Activated CD4-positive, alpha-beta memory T cell treated with anti-CD3 and anti-CD28 coated beads, Interleukin-2, amount 10 ng/mL, durations not matched to agents 7 days and 5 days (primary cell): ENCODE measurements around the gene ITCH. TPM values are rescaled to one million over a fixed set of nuclear protein-coding genes. Genes with fewer than 3 reads are reported as not detected.

ENCODE experiments used
- CTCF ChIA-PET: fragments of 350-600 bp; sonication (Branson Sonifier 250); formaldehyde crosslinking; loops from one replicate; lab custom pipeline; 2021; ENCODE audit warnings: antibody characterized with exemption, inconsistent platforms; lab: Charles Lee
- POLR2A ChIA-PET: fragments of 350-600 bp; sonication (Branson Sonifier 250); formaldehyde crosslinking; loops from one replicate; lab custom pipeline; 2021; ENCODE audit warnings: antibody characterized with exemption; lab: Charles Lee
- DNase-seq: peaks from one replicate; pipeline ENCODE4 v3.0.0-alpha.2; 2020
- H3K27ac Mint-ChIP-seq: one replicate; pipeline ENCODE4 v1.8.0; 2021; ENCODE audit warnings: mild to moderate bottlenecking, mixed read lengths
- H3K27me3 Mint-ChIP-seq: one replicate; pipeline ENCODE4 v1.8.0; 2021; ENCODE audit warnings: mixed read lengths
- H3K36me3 Mint-ChIP-seq: one replicate; pipeline ENCODE4 v1.8.0; 2021; ENCODE audit warnings: low read depth, mixed read lengths
- H3K4me1 Mint-ChIP-seq: one replicate; pipeline ENCODE4 v1.8.0; 2021; ENCODE audit warnings: mixed read lengths
- H3K4me3 Mint-ChIP-seq: one replicate; pipeline ENCODE4 v1.8.0; 2021; ENCODE audit warnings: mild to moderate bottlenecking, mixed read lengths
- H3K9me3 Mint-ChIP-seq: one replicate; pipeline ENCODE4 v1.8.0; 2021; ENCODE audit warnings: mixed read lengths
- total RNA-seq, 2 experiments: library from RNA; stranded (reverse); gene quantifications; one replicate each; pipeline ENCODE4 v1.2.3, GENCODE V29; 2021

ITCH gene
- total RNA-seq, 2 experiments from 2014 or later: 55.5 to 56.7 TPM

DNA sequence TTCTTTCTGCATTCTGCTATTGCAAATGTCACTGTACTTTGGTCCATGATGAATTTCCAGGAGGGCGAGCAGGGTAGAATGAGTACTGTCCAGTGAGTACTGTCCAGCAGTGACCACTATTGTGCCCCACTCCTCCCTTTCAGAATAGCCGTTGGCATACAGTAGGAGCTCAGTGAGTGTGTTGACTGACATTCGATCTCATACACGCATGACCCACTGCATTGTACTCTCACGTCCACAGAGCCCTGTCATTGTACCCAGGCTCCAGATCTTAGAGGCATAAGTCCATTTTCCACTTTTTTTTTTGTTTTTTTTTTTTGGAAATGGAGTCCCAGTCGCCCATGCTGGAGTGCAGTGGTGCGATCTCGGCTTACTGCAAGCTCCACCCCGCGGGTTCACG lies 161.4 kb downstream of the ITCH start:
- Mint-ChIP-seq H3K9me3 (no peaks in the 10 kb centered on the region), H3K36me3 (peaks cover 51% of the 10 kb centered on the region), H3K27ac (no peak overlapping the region), H3K4me3 (no peak overlapping the region), H3K4me1 (peaks cover 17% of the 10 kb centered on the region), H3K27me3 (no peaks in the 10 kb centered on the region)
- POLR2A ChIA-PET: no interaction called here
- no peak for DNase-seq
- CTCF ChIA-PET: interaction anchor here (0.8 to 2.8 kb wide), 5 partner anchors 181 to 246 kb away, joined by 3 to 47 read pairs (median 3); no protein-coding TSS in a partner anchor

DNA sequence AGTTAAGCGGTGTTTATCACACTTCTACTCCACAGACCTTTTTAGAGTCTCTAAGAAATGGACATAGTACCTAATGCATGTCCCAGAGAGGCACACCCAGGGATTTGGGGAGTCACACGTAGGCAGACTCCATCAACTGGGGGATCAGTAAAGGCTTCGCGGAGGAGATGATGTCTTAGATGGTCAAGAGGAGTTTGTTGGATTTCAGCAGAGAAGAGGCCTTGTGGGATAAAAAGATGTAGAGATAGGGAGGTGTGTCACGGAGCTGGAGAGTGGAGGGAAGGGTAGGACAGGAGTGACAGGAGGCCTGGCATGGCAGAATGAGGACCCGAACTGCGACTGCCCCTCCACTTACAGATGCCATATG lies 162.3 kb downstream of the ITCH start:
- no peak overlapping the region for H3K4me3 Mint-ChIP-seq
- H3K27ac Mint-ChIP-seq: no peak overlapping the region
- peak; percentile 8 for DNase-seq
- ChIA-PET POLR2A (interaction anchor here (1.4 kb wide), 1 partner anchor 9 kb away, joined by 5 read pairs; the partner anchor contains the start of gene DYNLRB1), CTCF (interaction anchor here (0.8 to 1.2 kb wide), 3 partner anchors 181 to 213 kb away, joined by 3 read pairs; no protein-coding TSS in a partner anchor)
- peaks cover 13% of the 10 kb centered on the region for H3K4me1 Mint-ChIP-seq
- H3K36me3 Mint-ChIP-seq: peaks cover 47% of the 10 kb centered on the region
- no peaks in the 10 kb centered on the region for H3K27me3 Mint-ChIP-seq
- H3K9me3 Mint-ChIP-seq: no peaks in the 10 kb centered on the region

DNA sequence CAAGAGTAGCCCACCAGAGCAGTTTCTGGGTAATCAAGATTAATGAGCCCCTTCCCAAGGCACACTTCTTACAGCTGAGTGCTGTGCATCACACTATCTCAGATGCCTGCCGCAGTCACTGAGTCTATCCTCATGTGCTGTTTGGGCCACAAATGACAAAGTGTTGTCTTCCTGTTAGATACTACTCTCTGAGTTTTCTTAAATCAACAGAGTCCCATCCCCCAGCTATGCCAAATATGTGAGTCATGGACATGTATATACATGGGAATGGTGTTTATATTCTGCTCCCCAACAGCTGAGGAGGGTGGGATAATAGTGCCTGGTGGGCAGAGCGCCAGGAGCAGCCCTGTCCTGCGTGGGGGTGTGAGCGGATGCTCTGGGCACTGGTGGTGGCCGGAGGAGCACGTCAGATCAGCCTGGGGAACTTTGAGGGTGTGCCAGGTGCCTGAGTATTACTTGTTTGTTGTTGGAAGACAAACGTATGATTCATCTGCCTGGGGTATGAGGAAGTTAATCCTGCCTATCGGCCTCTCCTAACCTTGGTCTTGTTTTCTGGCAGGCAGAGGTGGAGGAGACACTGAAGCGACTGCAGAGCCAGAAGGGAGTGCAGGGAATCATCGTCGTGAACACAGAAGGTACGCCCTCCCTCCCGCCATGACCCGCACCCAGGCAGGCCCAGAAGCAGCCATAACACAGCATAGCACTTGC lies 162.8 kb downstream of the ITCH start:
- ChIA-PET CTCF (interaction anchor here (0.9 to 1.2 kb wide), 2 partner anchors 213 kb away, joined by 3 read pairs; no protein-coding TSS in a partner anchor), POLR2A (interaction anchor here (1.4 kb wide), 1 partner anchor 9 kb away, joined by 5 read pairs; the partner anchor contains the start of gene DYNLRB1)
- no peaks in the 10 kb centered on the region for H3K27me3 Mint-ChIP-seq
- H3K36me3 Mint-ChIP-seq: peaks cover 51% of the 10 kb centered on the region
- no peak overlapping the region for H3K4me3 Mint-ChIP-seq
- no peak for DNase-seq
- no peak overlapping the region for H3K27ac Mint-ChIP-seq
- H3K9me3 Mint-ChIP-seq: no peaks in the 10 kb centered on the region
- peaks cover 15% of the 10 kb centered on the region for H3K4me1 Mint-ChIP-seq

DNA sequence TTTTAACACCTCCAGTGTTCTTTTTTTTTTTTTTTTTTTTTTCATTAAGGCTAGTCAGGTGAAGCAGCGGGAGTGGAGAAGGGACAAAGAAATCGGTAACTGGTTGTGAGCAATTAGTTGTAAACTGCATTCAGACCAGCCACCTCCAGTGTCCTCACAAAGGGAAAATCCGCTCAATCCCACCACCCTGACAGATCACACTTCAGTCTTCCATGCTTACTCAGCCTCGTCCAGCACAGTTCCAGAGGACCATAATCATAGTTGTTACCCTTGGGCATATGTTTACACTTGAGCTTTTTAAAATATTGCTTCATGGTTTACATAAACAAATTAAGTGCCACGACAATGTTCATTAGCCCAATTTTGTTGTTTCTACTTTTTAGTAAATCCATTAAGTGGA lies 163.4 kb downstream of the ITCH start:
- CTCF ChIA-PET: interaction anchor here (0.9 kb wide), 1 partner anchor 214 kb away, joined by 3 read pairs; no protein-coding TSS in a partner anchor
- H3K4me1 Mint-ChIP-seq: peaks cover 9% of the 10 kb centered on the region
- H3K4me3 Mint-ChIP-seq: no peak overlapping the region

DNA sequence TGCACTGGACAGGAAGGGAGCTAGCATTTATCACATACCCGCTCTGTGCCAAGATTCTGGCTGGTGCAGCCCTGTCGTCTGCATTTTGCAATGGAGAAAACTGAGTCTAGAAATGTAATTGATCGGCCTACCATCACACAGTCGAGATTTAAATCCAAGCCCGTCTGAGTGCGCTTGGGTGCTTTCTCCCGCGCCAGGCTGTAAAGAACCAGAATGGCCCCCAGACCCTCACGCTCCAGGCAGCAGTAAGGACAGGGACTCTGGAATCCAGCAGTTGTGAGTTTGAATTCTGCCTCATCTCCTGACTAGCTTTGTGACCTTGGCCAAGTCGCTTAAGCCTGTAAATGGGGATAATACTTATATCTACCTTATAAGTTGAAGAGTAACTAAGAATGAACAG lies 163.9 kb downstream of the ITCH start:
- H3K27ac Mint-ChIP-seq: no peak overlapping the region
- no peaks in the 10 kb centered on the region for H3K9me3 Mint-ChIP-seq
- POLR2A ChIA-PET: no interaction called here

More for the DNA sequence above, 163.4 kb downstream of the ITCH start:
- POLR2A ChIA-PET: no interaction called here
- Mint-ChIP-seq H3K36me3 (peaks cover 54% of the 10 kb centered on the region), H3K27me3 (no peaks in the 10 kb centered on the region), H3K27ac (no peak overlapping the region), H3K9me3 (no peaks in the 10 kb centered on the region)
- DNase-seq: no peak

DNA sequence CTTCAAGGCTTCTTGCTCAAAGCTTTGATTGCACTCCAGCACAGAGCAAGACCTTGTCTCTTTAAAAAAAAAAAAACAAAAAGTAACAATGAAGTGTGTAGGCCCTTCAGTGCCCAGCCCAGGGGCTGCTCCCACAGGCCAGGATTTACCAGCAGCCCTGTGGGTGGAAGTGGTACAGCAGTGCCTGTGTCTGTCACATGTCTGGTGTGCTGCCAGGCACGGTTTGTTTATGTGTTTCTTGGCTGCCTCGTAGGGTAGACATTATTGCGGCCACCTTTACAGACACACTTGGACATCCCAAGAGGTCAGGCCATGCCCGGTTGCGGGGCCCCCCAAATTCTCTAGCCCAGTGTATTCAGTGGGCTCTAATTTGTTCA lies 165.8 kb downstream of the ITCH start:
- peaks cover 45% of the 10 kb centered on the region for H3K36me3 Mint-ChIP-seq
- no peaks in the 10 kb centered on the region for H3K27me3 Mint-ChIP-seq
- H3K9me3 Mint-ChIP-seq: no peaks in the 10 kb centered on the region
- ChIA-PET POLR2A (interaction anchor here (0.7 kb wide), 1 partner anchor 238 kb away, joined by 3 read pairs; no protein-coding TSS in a partner anchor), CTCF (interaction anchor here (4.3 kb wide), 1 partner anchor 216 kb away, joined by 17 read pairs; no protein-coding TSS in a partner anchor)
- H3K4me1 Mint-ChIP-seq: peaks cover 2% of the 10 kb centered on the region
- no peak for DNase-seq
- no peak overlapping the region for H3K27ac Mint-ChIP-seq
- no peak overlapping the region for H3K4me3 Mint-ChIP-seq

More for the DNA sequence above, 163.9 kb downstream of the ITCH start:
- peaks cover 55% of the 10 kb centered on the region for H3K36me3 Mint-ChIP-seq
- H3K4me1 Mint-ChIP-seq: peaks cover 7% of the 10 kb centered on the region
- DNase-seq: no peak
- CTCF ChIA-PET: interaction anchor here (0.9 kb wide), 1 partner anchor 214 kb away, joined by 3 read pairs; no protein-coding TSS in a partner anchor
- H3K27me3 Mint-ChIP-seq: no peaks in the 10 kb centered on the region
- H3K4me3 Mint-ChIP-seq: no peak overlapping the region

DNA sequence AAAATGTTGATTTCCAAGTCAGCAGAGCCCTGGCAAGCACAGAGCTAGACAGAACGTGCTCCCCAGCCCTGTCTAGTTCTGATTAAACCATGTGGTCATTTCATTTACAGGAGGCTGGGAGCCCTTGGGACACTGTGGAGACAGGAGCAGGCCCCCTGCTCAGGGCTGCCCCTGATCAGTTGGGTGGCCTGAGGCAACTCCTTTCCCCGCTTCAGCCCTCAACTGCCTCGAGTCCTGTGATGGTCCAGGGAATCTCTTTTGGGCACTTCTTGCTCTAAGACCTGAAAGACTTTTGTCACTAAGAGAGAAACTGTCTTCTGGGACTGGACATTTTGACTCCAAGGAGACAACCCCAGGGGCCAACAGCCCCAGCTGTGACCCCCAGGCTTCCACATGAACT lies 166.7 kb downstream of the ITCH start:
- no peaks in the 10 kb centered on the region for H3K27me3 Mint-ChIP-seq
- POLR2A ChIA-PET: interaction anchor here (0.7 to 2.4 kb wide), 3 partner anchors 13 to 237 kb away, joined by 3 to 12 read pairs (median 3); partner anchors contain the start of genes DYNLRB1 and MAP1LC3A
- CTCF ChIA-PET: interaction anchor here (0.6 to 4.3 kb wide), 3 partner anchors 178 to 241 kb away, joined by 3 to 17 read pairs (median 4); no protein-coding TSS in a partner anchor
- H3K36me3 Mint-ChIP-seq: peaks cover 53% of the 10 kb centered on the region
- no peaks in the 10 kb centered on the region for H3K9me3 Mint-ChIP-seq
- no peak overlapping the region for H3K27ac Mint-ChIP-seq
- no peak for DNase-seq
- no peak overlapping the region for H3K4me3 Mint-ChIP-seq
- peaks cover 2% of the 10 kb centered on the region for H3K4me1 Mint-ChIP-seq

DNA sequence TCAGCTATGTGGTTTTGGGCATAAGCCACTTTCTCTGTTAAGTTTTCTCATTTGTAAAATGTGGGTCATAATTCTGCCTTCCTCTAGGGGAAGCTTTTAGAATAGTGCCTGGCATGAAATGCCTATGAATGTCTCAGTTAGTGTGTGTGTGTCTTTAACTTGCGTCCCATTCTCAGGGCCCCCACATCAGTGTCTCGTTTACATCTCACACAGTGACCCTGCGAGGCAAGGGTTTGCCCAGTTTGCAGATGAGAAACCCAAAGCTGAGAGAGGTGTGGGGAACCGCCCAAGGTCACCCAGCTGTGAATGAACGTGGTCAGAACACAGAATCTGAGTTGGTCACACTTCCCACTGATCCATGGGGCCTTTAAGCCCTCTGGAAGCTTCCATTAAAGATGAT lies 167.3 kb downstream of the ITCH start:
- no peak overlapping the region for H3K4me3 Mint-ChIP-seq
- H3K4me1 Mint-ChIP-seq: peaks cover 2% of the 10 kb centered on the region
- ChIA-PET CTCF (interaction anchor here (0.6 to 4.3 kb wide), 5 partner anchors 177 to 494 kb away, joined by 3 to 17 read pairs (median 4); no protein-coding TSS in a partner anchor), POLR2A (interaction anchor here (0.5 to 2.4 kb wide), 4 partner anchors 14 to 135 kb away, joined by 3 to 12 read pairs (median 4); partner anchors contain the start of genes DYNLRB1 and MAP1LC3A)
- H3K27me3 Mint-ChIP-seq: no peaks in the 10 kb centered on the region
- peaks cover 56% of the 10 kb centered on the region for H3K36me3 Mint-ChIP-seq
- H3K27ac Mint-ChIP-seq: no peak overlapping the region
- H3K9me3 Mint-ChIP-seq: no peaks in the 10 kb centered on the region
- no peak for DNase-seq

DNA sequence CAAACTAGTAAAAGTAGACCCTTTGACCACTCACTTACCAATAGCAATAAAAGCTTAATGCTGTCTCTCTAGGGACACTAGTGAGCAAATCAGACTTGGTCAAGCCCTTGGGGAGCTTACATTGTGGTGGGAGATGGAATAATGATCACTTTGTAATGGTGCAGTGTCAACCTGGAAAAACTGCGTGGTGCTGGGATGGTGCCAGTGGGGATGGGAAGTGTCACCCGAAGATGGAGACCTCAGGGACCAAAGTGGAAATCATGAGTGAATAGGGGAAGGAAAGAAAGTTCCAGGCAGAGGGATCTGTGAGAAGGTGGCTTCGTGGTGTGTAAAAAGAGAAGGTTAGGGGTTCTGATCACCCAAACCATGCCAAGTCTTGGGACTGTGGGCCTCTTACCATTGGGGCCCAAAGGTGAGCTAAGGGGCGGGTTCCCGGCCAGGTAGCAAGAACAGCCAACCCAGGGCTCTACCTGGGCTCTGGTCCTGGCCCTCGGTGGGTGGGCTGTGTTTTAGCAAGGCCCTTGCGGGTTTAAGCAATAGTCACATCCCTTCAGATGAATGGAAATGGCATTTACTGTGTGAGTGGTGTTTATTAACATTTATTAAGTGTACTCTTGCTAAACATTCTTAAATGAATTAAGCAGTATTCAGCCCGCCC lies 168.7 kb downstream of the ITCH start:
- H3K4me3 Mint-ChIP-seq: no peak overlapping the region
- no peaks in the 10 kb centered on the region for H3K9me3 Mint-ChIP-seq
- no peaks in the 10 kb centered on the region for H3K27me3 Mint-ChIP-seq
- no peak for DNase-seq
- peaks cover 56% of the 10 kb centered on the region for H3K36me3 Mint-ChIP-seq
- ChIA-PET CTCF (interaction anchor here (0.8 to 4.3 kb wide), 4 partner anchors 8 to 238 kb away, joined by 4 to 17 read pairs (median 4); partner anchors contain the start of gene DYNLRB1), POLR2A (interaction anchor here (2.4 kb wide), 1 partner anchor 15 kb away, joined by 12 read pairs; the partner anchor contains the start of gene DYNLRB1)
- H3K27ac Mint-ChIP-seq: peak overlapping the region; percentile 1
- H3K4me1 Mint-ChIP-seq: peaks cover 2% of the 10 kb centered on the region

DNA sequence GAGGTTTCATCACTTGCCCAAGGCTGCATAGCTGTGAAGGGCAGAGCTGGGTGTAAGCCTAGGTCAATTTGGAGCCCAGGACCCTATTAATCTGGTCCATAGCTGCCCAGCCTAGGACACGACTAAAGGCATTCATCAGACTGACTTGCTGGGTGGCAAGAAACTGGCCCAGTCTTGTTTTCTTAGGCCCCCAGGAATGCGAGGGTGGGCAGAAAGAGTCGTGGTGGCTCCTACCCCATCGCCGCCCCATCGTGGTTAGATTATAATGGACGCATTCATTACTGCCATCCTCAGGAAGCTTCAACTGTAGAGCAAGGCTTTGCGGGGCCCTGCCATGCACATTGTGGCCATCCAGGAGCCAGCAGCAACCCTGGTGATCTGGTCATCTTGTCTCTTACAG lies 169.2 kb downstream of the ITCH start:
- no peak overlapping the region for H3K4me3 Mint-ChIP-seq
- no peak for DNase-seq
- no peak overlapping the region for H3K27ac Mint-ChIP-seq
- CTCF ChIA-PET: interaction anchor here (1.0 to 4.3 kb wide), 3 partner anchors 16 to 237 kb away, joined by 4 to 17 read pairs (median 5); partner anchors contain the start of gene DYNLRB1
- no peaks in the 10 kb centered on the region for H3K9me3 Mint-ChIP-seq
- peaks cover 2% of the 10 kb centered on the region for H3K4me1 Mint-ChIP-seq
- H3K27me3 Mint-ChIP-seq: no peaks in the 10 kb centered on the region
- POLR2A ChIA-PET: interaction anchor here (0.6 kb wide), 1 partner anchor 16 kb away, joined by 4 read pairs; the partner anchor contains the start of gene DYNLRB1
- H3K36me3 Mint-ChIP-seq: peaks cover 56% of the 10 kb centered on the region

DNA sequence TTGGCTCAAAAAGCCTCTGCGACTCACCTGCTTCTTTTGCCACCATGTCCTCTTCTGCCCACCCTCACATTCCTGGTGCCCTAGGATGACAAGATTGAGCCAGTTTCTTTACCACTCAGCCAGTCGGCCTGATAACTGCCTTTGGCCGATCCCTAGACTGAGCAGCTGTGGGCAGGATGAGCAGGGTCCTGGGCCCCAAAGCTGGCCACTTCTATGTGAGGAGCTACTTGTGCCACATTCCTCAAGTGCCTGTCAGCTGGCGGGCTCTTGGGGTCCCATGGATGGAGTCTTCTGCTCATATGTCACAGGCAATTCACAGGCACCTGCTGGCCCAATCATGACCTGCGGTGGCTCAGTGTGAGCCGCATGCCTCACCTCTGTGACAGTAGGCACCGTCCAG lies 169.7 kb downstream of the ITCH start:
- ChIA-PET POLR2A (interaction anchor here (0.6 kb wide), 1 partner anchor 16 kb away, joined by 4 read pairs; the partner anchor contains the start of gene DYNLRB1), CTCF (interaction anchor here (1.0 to 4.3 kb wide), 2 partner anchors 16 to 220 kb away, joined by 4 to 17 read pairs; partner anchors contain the start of gene DYNLRB1)
- no peaks in the 10 kb centered on the region for H3K9me3 Mint-ChIP-seq
- peaks cover 55% of the 10 kb centered on the region for H3K36me3 Mint-ChIP-seq
- H3K4me1 Mint-ChIP-seq: peaks cover 2% of the 10 kb centered on the region
- DNase-seq: no peak
- no peak overlapping the region for H3K4me3 Mint-ChIP-seq
- no peaks in the 10 kb centered on the region for H3K27me3 Mint-ChIP-seq
- H3K27ac Mint-ChIP-seq: no peak overlapping the region
